ENCODE measurements around the gene FRYL.
A peak's percentile ranks its signal among the peaks of the same experiment; 100 is the strongest.
"Not testable (repeated sequence)": the region's sequence is repeated elsewhere in the genome, so short reads cannot be mapped to it uniquely, and the experiment has no call there.

FRYL gene

DNA sequence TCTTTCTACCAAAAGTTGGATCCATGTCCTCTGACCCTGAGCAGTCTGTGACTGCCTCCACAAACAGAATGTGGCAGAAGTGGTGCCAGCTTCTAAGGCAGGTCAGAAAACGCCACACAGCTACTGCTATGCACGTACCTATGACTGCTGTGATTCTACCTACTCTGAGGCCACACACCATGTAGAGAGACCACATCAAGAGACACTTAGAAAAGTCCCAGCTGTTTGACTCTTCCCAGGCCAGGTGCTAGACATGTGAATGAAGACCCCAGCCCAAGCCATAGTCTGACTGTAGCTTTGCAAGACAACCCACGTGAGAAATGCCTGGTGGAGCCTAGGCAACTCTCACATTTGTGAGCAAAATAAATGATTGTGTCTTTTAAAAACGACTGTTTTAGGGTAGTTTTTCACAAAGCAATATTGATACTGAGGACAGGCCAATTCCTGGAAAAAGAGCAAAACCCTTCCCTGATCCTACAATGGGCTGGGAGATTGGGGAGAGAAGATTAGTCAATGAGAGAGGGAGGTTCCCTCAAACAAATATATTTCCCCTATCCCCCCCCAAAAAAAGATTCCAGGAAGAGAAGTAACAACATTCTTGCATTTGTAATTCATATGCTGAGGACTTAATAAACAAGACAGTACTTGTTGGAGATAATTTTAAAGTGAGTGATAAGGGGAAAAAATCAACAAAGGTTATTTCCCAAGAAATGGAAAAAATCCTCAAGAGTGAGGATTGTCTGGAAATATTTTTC, 33.3 kb downstream of the FRYL start:
- DNase-seq (ENCODE audit: low read depth, low spot score): no peak

DNA sequence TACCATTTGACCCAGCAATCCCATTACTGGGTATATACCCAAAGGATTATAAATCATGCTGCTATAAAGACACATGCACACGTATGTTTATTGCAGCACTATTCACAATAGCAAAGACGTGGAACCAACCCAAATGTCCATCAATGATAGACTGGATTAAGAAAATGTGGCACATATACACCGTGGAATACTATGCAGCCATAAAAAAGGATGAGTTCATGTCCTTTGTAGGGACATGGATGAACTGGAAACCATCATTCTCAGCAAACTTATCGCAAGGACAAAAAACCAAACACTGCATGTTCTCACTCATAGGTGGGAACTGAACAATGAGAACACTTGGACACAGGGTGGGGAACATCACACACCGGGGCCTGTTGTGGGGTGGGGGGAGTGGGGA, 34.9 kb downstream of the FRYL start:
- not testable (repeated sequence) for DNase-seq (ENCODE audit: low read depth, low spot score)

DNA sequence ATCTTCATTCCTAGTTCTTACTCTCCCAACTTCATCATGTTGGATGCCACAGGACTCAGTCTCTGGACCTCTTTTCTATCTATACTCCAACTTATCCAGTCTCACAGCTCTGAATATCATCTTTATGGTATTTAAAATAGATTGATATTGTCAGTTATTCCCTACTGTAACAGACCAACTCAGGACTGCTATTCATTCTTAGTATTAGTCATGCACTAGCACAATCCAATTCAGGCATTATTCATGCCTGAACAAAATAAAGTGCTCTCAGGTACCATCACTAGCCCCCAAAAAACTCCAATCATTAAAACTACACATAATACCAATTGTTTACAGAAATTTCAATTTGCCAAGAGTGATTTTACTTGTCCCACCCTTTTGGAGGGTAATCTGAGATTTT, 37.7 kb downstream of the FRYL start:
- no peak for DNase-seq (ENCODE audit: low read depth, low spot score)

DNA sequence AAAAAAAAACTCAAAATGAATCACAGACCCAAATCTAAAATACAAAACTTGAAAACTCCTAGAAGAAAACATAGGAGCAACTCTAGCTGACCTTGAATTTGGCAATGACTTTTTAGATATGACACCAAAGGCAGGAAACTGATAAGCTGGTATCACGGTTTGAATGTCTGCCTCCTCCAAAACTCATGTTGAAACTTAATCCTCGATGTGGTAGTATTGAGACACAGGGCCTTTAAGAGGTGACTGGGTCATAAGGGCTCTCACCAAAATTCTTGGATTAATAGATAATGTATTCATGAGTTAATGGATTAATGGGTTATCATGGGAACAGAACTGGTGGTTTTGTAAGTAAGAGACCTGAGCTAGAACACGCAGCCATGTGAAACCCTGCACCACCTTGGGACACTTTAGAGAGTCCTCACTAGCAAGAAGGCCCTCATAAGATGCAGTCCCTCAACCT, 40.5 kb downstream of the FRYL start:
- DNase-seq (ENCODE audit: low read depth, low spot score): no peak

DNA sequence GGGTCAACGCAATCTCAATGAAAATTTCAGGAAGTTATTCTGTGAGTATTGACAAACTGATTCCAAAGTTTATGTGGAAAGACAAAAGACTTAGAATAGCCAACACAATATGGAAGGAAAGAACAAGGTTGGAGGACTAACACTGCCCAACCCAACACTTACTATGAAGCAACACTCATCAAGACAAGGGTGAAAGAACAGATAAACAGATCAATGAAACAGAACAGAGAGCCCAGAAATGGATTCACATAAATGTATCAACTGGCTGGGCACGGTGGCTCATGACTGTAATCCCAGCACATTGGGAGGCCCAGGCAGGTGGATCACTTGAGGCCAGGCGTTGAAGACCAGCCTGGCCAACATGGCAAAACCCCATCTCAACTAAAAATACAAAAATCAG, 41.2 kb downstream of the FRYL start:
- no peak for DNase-seq (ENCODE audit: low read depth, low spot score)

DNA sequence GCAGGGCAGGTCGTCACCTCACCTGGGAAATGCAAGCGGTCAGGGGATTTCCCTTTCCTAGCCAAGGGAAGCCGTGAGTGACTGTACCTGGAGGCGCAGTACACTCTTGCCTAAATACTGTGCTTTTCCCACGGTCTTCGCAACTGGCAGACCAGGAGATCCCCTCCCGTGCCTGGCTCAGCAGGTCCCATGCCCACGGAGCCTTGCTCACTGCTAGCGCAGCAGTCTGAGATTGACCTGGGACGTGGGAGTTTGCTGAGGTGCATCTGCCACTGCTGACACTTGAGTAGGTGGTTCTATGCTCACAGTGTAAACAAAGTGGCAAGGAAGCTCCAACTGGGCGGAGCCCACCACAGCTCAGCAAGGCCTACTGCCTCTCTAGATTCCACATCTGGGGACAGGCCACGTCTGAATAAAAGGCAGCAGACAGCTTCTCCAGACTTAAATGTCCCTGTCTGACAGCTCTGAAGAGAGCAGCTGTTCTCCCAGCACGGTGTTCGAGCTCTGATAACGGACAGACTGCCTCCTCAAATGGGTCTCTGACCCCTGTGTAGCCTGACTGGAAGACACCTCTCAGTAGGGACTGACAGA, 51.1 kb downstream of the FRYL start:
- DNase-seq (ENCODE audit: low read depth, low spot score): peak; percentile 53

DNA sequence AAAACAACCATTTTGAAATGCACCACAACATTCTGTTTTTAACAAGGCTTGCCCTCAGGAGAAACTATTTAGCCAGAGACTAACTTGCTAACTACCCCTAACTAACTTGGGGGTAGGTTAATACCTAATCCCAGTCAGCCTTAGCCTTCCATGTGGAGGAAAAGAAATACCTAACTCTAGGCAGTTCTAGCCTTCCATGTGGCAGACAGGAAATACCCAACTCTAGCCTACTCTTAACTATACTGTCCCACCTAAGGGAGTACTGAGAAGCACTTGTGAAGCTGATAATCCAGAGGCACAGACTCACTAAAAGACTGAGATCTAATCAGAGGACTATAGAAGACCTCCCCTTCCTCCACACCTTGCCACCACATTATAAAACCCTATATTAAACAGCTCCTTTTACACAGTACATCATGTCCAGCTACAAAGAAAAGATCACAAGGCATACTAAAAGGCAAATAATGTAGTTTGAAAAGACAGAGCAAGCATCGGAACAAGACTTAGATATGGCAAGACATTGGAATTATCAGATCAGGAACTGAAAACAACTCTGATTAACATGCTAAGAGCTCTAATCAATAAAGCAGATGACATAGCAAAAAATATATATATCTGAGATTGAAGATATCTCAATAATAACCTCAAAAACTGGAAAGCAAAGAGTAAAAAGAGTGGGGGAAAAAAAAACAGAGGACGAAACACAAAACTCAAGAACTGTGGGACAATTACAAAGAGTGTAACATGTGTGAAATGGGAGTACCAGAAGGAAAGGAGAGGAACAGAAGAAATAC, 52.2 kb downstream of the FRYL start:
- DNase-seq (ENCODE audit: low read depth, low spot score): no peak

DNA sequence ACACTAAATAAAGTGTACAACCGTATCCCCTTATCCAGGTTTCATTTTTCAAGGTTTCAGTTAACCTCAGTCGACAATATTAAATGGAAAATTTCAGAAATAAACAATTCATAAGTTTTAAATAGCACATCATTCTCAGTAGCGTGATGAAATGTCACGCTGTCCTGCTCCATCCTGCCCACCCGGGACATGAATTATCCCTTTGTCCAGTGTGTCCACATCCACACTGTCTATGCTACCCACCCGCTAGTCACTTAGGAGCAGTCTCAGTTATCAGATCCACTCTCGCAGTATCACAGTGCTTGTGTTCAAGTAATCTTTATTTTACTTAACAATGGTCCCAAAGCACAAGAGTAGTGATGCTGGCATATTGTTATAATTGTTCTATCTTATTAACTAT, 54.7 kb downstream of the FRYL start:
- DNase-seq (ENCODE audit: low read depth, low spot score): no peak

DNA sequence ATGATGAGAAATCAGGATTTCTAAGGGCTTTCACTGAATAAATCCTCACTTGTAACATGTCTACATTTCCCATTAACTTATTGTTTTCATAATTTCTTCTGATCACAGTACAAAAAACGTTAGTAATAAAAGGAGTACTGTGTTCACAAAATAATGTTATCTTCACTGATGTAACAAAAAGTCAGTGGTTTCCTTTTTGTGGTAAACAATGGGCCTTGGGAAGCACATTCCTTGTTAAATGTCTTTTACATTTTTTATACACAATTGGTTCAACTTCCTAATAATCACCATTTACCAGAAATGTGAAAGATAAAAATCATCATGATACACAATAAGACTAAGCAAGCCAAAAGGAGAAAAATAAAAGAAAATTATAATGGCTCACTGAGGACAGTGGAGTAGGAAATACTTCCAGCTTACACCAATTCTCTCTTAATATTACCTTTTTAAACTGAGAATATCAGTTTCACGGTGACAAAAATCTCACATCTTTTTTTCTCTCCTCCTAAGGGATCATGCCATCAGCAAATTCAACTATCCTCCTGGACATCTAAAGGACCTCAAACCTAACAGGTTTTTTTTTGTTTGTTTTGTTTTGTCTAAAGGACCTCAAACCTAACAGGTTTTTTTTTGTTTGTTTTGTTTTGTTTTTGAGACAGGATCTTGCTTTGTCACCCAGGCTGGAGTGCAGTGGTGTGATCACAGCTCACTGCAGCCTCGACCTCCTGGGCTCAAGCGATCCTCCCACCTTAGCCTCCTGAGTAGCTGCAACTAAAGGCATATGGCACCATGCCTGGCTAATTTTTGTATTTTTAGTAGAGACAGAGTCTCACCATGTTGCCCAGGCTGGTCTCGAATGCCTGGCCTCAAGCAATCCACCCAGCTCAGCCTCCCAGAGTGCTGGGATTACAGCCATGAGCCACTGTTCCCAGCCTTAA, 57.3 kb downstream of the FRYL start:
- DNase-seq (ENCODE audit: low read depth, low spot score): no peak

DNA sequence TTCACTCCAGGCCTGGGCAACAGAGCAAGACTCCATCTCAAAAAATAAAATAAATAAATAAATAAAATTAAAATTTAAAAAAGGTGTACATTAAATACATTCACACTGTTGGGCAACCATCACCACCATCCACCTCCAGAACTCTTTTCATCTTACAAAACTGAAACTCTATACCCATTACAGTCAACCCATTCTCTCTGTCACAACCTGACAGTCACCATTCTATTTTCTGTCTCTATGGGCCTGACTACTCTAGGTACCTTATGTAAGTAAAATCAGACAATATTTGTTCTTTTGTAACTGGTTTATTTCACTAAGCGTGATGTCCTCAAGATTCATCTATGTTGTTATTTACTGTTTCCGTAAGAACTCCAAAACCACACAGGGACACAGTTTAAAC, 59.6 kb downstream of the FRYL start:
- DNase-seq (ENCODE audit: low read depth, low spot score): no peak

DNA sequence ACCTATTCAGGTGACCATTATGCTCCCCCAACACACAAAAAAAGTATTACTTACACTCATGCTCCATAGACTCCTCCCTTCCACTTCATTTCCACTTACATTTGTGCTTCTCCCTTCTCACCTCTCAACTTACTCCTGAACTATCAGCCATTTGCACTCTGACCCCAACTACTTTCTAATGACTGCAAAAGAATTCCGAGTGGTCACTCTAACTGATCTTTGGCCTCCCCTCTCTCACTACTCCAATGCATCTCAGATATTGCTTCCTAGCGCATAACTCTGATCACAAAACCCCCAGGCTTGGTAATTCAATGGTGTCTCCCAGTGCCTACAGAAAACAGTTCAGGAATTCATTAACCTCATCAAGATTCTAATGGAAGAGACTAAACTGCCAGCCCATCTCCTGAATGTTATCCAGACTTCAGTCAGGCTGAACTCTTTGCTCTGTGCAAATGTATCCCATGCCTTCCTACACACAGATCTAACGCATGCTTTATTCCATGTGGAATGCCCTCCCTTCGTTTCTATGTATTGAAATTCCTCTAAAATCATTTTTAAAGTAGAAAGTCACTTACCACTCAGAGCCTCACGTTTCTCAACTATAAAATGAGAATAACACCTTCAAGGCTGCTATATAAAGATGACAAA, 61.1 kb downstream of the FRYL start:
- no peak for DNase-seq (ENCODE audit: low read depth, low spot score)

DNA sequence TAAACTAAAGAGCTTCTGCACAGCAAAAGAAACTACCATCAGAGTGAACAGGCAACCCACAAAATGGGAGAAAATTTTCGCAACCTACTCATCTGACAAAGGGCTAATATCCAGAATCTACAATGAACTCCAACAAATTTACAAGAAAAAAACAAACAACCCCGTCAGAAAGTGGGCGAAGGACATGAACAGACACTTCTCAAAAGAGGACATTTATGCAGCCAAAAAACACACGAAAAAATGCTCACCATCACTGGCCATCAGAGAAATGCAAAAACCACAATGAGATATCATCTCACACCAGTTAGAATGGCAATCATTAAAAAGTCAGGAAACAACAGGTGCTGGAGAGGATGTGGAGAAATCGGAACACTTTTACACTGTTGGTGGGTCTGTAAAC, 63.8 kb downstream of the FRYL start:
- not testable (repeated sequence) for DNase-seq (ENCODE audit: low read depth, low spot score)

DNA sequence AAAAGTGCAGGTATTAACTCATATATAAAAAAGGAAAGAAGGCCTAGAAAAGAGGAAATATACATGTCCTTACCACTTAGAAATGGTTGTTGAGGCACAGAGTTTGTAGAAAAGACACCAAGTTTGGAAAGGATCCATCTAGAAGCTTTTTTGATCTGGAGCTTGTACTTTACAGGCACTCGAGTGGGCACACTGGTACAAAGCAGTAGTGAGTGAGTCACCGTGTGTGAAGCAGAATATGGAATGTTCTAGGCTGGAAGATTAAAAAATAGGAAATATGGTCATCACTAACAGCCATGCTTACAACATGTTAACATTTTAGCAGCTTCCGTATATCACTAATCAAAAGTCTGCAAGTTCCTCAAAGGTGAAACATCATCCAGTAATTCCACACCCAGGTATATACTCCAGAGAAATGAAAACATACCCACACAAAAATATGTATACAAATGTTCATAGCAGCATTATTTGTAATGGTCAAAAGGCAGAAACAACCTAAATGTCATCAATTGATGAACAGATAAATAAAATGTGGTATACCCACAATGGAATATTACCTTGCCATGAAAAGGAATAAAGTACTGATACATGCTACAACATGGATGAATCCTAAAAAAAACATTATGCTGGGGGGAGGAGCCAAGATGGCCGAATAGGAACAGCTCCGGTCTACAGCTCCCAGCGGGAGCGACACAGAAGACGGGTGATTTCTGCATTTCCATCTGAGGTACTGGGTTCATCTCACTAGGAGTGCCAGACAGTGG, 69.5 kb downstream of the FRYL start:
- no peak for DNase-seq (ENCODE audit: low read depth, low spot score)

DNA sequence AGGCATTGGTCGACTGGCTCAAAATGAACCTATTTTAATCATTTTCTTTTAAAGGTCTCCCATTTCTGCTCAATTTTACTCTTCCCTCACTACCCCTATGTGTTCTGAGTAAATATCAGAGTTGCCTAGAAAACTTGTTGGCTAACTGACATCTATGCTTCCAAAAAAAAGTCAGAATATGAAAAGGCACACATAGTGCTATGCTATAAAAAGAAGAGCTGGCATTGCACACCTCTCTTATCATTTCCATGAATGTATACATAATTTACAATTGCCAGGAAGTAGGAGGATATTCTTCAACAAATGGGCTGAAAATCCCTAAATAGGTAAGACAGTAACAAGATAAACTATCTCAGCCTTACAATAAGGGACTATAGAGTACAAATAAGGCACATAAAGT, 70.2 kb downstream of the FRYL start:
- DNase-seq (ENCODE audit: low read depth, low spot score): no peak

DNA sequence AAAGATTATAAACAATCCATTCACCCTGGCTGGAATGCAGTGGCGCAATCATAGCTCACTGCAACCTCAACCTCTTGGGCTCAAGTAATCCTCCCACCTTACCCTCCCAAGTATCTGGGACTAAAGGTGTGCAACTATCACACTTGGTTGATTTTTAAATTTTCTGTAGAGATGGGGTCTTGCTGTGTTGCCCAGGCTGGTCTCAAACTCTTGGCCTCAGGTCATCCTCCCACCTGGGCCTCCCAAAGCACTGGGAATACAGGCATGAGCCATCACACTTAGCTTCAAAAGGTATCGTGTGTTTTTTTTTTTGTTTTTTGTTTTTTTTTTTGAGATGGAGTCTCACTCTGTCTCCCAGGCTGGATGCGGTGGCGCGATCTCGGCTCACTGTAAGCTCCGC, 71.5 kb downstream of the FRYL start:
- DNase-seq (ENCODE audit: low read depth, low spot score): no peak

DNA sequence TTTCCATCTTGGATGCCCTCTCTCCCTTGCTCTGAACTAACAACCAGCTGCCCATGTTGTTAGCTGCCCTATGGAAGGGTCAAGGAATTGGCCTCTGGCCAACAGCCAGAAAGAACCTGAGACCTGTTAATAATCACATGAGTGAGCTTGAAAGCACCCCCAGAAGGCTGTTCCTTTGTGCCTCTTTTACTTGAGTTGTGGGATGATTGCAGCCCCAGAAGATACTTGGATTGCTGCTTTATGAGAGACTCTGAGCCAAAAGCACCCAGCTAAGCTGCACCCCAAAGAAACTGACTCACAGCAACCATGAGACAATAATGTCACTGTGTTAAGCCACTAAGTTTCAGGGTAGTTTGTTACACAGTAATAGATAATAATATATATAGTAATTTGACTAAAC, 73.3 kb downstream of the FRYL start:
- no peak for DNase-seq (ENCODE audit: low read depth, low spot score)

DNA sequence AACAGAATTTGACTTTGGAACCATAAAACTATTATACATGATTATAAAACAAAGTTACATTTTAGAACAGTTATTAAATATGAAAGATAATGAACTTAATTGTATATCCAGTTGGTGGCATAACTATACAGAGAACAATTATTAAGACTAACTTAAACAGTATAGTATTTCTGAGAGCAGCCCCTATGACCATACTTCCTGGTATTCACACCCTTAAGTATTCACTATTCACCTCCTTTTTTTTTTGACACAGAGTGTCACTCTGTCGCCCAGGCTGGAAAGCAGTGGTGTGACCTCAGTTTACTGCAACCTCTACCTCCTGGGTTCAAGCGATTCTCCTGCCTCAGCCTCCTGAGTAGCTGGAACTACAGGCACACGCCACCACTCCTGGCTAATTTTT, 74.5 kb downstream of the FRYL start:
- DNase-seq (ENCODE audit: low read depth, low spot score): no peak

DNA sequence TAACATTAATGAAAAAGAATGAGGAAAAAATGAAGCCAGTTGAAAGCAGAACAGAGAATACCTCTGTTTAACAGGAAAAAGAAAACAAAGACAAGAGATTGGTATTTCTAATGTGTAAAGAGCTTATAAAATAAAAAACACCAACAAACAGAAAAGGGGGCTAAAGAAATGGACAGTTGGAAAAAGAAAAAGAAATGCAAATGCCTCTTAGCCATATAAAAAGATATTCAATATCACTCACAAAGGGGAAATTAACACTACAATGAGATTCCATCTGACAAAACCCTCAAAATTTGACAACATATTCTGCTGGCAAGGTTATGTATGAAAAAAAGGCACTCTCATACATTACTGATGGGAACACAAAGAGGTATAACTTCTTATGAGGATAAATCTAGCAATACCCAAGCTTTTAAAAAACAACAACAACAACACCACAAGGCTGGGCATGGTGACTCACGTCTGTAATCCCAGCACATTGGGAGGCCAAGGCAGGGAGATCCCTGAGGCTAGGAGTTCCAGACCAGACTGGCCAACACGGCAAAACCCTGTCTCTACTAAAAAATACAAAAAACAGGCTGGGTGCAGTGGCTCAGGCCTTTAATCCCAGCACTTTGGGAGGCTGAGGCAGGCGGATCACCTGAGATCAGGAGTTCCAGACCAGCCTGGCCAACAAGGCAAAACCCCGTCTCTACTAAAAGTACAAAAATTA, 75.8 kb downstream of the FRYL start:
- DNase-seq (ENCODE audit: low read depth, low spot score): peak; percentile 33

DNA sequence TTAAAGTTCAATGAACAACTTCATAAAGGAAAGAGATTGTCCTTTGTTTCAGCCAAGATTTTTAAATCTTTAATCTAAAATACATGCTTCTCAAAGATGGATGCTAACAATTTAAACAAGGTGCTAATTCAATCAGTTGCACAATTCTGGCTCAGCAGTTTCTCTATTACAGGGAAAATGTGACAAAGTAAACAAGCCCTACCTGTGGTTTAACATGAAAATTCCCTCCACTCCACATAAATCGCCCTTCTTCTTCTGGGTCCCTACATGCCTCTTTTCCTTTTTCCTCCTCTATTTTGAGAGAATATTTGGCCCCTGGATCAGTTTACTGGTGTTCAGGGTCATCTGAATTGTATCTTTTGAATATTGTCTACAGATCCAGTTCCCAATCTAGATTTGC, 80.6 kb downstream of the FRYL start:
- no peak for DNase-seq (ENCODE audit: low read depth, low spot score)
